Measurements from ENCODE around the gene EEF1AKMT3.

DNA sequence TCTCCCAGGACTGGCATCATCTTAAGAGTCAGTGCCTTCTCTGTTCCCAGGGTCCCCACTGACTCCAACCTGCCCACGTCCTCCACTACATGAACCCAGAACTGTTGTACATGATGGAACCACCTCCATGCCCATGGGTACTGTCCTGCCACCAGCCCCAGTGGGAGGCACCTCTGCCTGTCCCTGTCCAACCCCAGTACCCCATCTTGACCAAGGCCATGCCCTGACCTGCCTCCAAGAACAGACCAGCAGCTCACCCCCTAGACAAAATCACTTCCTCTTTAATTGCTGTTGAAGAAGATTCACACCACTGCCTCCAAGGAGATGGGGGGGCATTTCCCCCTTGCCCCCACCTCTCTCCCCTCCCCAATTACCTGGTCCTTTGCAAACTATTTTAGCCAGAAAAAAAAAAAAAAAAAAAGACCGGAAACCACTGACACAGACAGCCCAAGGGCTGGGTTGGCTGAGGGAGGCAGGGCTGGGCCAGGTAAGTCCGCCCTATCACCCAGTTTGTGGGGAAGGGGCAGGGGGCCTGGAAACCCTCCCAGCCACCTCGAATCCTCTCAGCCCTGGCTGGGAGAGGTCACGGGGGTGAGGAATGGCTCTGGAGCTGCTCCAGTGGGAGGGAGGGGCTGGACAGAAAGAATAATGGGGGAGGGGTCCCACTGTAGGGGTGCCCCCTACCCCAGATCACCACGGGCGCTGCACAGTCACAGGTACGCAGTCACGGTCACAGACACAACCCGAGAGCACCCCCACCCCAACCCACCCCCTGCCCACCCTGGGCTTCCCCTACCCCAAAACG is 47.3 kb upstream of the EEF1AKMT3 start:
- TF ChIP-seq, protein P1, sequence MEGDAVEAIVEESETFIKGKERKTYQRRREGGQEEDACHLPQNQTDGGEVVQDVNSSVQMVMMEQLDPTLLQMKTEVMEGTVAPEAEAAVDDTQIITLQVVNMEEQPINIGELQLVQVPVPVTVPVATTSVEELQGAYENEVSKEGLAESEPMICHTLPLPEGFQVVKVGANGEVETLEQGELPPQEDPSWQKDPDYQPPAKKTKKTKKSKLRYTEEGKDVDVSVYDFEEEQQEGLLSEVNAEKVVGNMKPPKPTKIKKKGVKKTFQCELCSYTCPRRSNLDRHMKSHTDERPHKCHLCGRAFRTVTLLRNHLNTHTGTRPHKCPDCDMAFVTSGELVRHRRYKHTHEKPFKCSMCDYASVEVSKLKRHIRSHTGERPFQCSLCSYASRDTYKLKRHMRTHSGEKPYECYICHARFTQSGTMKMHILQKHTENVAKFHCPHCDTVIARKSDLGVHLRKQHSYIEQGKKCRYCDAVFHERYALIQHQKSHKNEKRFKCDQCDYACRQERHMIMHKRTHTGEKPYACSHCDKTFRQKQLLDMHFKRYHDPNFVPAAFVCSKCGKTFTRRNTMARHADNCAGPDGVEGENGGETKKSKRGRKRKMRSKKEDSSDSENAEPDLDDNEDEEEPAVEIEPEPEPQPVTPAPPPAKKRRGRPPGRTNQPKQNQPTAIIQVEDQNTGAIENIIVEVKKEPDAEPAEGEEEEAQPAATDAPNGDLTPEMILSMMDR (conservative IDR thresholded peaks at IDR 0.05; ENCODE audit: low read length): no peak
- no peak for TF ChIP-seq EZH2phosphoT487 (IDR thresholded peaks at IDR 0.05; ENCODE audit: borderline replicate concordance)

All from Loucy (cell line).